Caco-2 (cell line): Measurements from ENCODE around the gene R3HDM2. TPM values are rescaled to one million over a fixed set of nuclear protein-coding genes. Genes with fewer than 3 reads are reported as not detected.

Source experiments
- BruUV-seq: library from RNA; stranded (reverse); fragments of 400-500 nt; replicated peaks from 2 replicates; lab custom pipeline; 2021; lab: Mats Ljungman, UMichigan
- CTCF ChIA-PET: fragments of 300-600 bp; sonication (Branson Sonifier 250); formaldehyde crosslinking; loops from one replicate; lab custom pipeline; 2022; ENCODE audit warnings: antibody characterized with exemption; lab: Charles Lee
- POLR2A ChIA-PET: fragments of 300-600 bp; sonication (Branson Sonifier 250); formaldehyde crosslinking; loops from one replicate; lab custom pipeline; 2022; ENCODE audit warnings: antibody characterized with exemption; lab: Charles Lee
- DNase-seq, 2 experiments: peaks; one replicate each; pipeline versions ENCODE4 v3.0.0 to v3.0.0-alpha.2; 2020 to 2022
- H3K27me3 ChIP-seq: replicated peaks from 2 replicates; pipeline ENCODE4 v1.6.0; 2011; ENCODE audit warnings: low read length; ENCODE audit not compliant: control insufficient read depth, insufficient read depth
- H3K36me3 ChIP-seq: 2 replicates; pipeline ENCODE4 v1.5.1; 2011; ENCODE audit warnings: low read length; ENCODE audit not compliant: control insufficient read depth, insufficient read depth
- H3K4me1 ChIP-seq: fragments of 250-450 bp; sonication (Bioruptor Pico); 2 replicates; pipeline ENCODE4 v1.5.1; 2020; ENCODE audit warnings: mild to moderate bottlenecking
- H3K4me3 ChIP-seq: 2 replicates; pipeline ENCODE4 v1.5.1; 2011; ENCODE audit warnings: low read depth, mild to moderate bottlenecking, control low read depth, low read length
- H3K9me3 ChIP-seq: fragments of 250-450 bp; sonication (Bioruptor Pico); 2 replicates; pipeline ENCODE4 v1.5.1; 2020; ENCODE audit warnings: mild to moderate bottlenecking, moderate library complexity
- H3K27ac Mint-ChIP-seq: one replicate; pipeline ENCODE4 v1.8.0; 2022; ENCODE audit warnings: mixed read lengths; ENCODE audit not compliant: unreplicated experiment
- H3K27me3 Mint-ChIP-seq: one replicate; pipeline ENCODE4 v1.8.0; 2022; ENCODE audit warnings: mixed read lengths; ENCODE audit not compliant: insufficient read depth, unreplicated experiment
- H3K36me3 Mint-ChIP-seq: one replicate; pipeline ENCODE4 v1.8.0; 2022; ENCODE audit warnings: mild to moderate bottlenecking, mixed read lengths; ENCODE audit not compliant: insufficient read depth, unreplicated experiment
- H3K4me1 Mint-ChIP-seq: one replicate; pipeline ENCODE4 v1.8.0; 2022; ENCODE audit warnings: low read depth, mixed read lengths; ENCODE audit not compliant: unreplicated experiment
- H3K4me3 Mint-ChIP-seq: one replicate; pipeline ENCODE4 v1.8.0; 2022; ENCODE audit warnings: mild to moderate bottlenecking, moderate library complexity, mixed read lengths; ENCODE audit not compliant: unreplicated experiment
- H3K9me3 Mint-ChIP-seq: one replicate; pipeline ENCODE4 v1.8.0; 2022; ENCODE audit warnings: mixed read lengths; ENCODE audit not compliant: unreplicated experiment
- CTCF ChIP-seq, 2 experiments: fragments of 200-600 bp in 1 of 2; IDR thresholded peaks; 1 replicate in 1 of 2; 2 replicates in 1 of 2; pipeline versions ENCODE4 v1.5.1 to v1.8.0; 2011 to 2022; ENCODE audit warnings: antibody characterized with exemption in 1 of 2, control low read depth in 1 of 2, inconsistent platforms in 1 of 2, low read depth in 1 of 2, low read length in 1 of 2, mild to moderate bottlenecking in 1 of 2, moderate library complexity in 1 of 2; ENCODE audit not compliant: insufficient read depth in 1 of 2, severe bottlenecking in 1 of 2, unreplicated experiment in 1 of 2
- intact Hi-C: fragments of 100-400 bp; cut with micrococcal nuclease; formaldehyde crosslinking; loops from one replicate; pipeline ENCODE4 v1.10.0; 2022; ENCODE audit not compliant: unreplicated experiment
- total RNA-seq: library from RNA; stranded (reverse); gene quantifications from 2 replicates; pipeline ENCODE4 v1.2.3, GENCODE V29; 2022

The R3HDM2 gene
- total RNA-seq, 1 experiment from 2014 or later, result 33.7 TPM

- H3K4me3 ChIP-seq, result no peak overlapping the region
- Mint-ChIP-seq H3K4me1 (peaks cover 4% of the 10 kb centered on the region), H3K4me3 (no peak overlapping the region), H3K9me3 (no peaks in the 10 kb centered on the region), H3K27me3 (no peaks in the 10 kb centered on the region), H3K27ac (no peak overlapping the region), H3K36me3 (peaks cover 20% of the 10 kb centered on the region)
- intact Hi-C loops, result no loop called here
- DNase-seq, result no peak
- CTCF ChIA-PET, result no interaction called here
- H3K36me3 ChIP-seq, result no peaks in the 10 kb centered on the region
- no peaks in the 10 kb centered on the region for H3K4me1 ChIP-seq
- no peak for TF ChIP-seq CTCF (IDR thresholded peaks at IDR 0.05; ENCODE audit: insufficient read depth in 1 of 2, low read depth in 1 of 2, low read length in 1 of 2, severe bottlenecking in 1 of 2, unreplicated experiment in 1 of 2)
- no peaks in the 10 kb centered on the region for H3K9me3 ChIP-seq
- POLR2A ChIA-PET, result no interaction called here
- BruUV-seq, result no TSS peak
- H3K27me3 ChIP-seq, result no peaks in the 10 kb centered on the region
Observed at GRCh38 chr12:57395121-57395520, 35.7 kb downstream of the R3HDM2 start.

- Mint-ChIP-seq H3K27me3 (no peaks in the 10 kb centered on the region), H3K27ac (no peak overlapping the region), H3K4me3 (no peak overlapping the region), H3K9me3 (no peaks in the 10 kb centered on the region), H3K4me1 (peaks cover 7% of the 10 kb centered on the region), H3K36me3 (peaks cover 20% of the 10 kb centered on the region)
- intact Hi-C loops, result no loop called here
- no peaks in the 10 kb centered on the region for H3K4me1 ChIP-seq
- no TSS peak for BruUV-seq
- no peak for DNase-seq
- TF ChIP-seq CTCF (IDR thresholded peaks at IDR 0.05; ENCODE audit: insufficient read depth in 1 of 2, low read depth in 1 of 2, low read length in 1 of 2, severe bottlenecking in 1 of 2, unreplicated experiment in 1 of 2), result no peak
- H3K36me3 ChIP-seq, result no peaks in the 10 kb centered on the region
- no peaks in the 10 kb centered on the region for H3K27me3 ChIP-seq
- ChIA-PET CTCF (interaction anchor here (0.7 kb wide), 1 partner anchor 879 kb away, joined by 4 read pairs; no protein-coding TSS in a partner anchor), POLR2A (no interaction called here)
- no peak overlapping the region for H3K4me3 ChIP-seq
- H3K9me3 ChIP-seq, result no peaks in the 10 kb centered on the region
Observed at GRCh38 chr12:57390174-57390573, 40.7 kb downstream of the R3HDM2 start.

- intact Hi-C loops, result no loop called here
- no peaks in the 10 kb centered on the region for H3K9me3 Mint-ChIP-seq
- H3K4me1 Mint-ChIP-seq, result peaks cover 7% of the 10 kb centered on the region
- Histone ChIP-seq H3K27me3 (no peaks in the 10 kb centered on the region), H3K4me3 (no peak overlapping the region), H3K4me1 (no peaks in the 10 kb centered on the region), H3K9me3 (no peaks in the 10 kb centered on the region), H3K36me3 (no peaks in the 10 kb centered on the region)
- ChIA-PET CTCF (interaction anchor here (0.5 kb wide), 1 partner anchor 81 kb away, joined by 4 read pairs; no protein-coding TSS in a partner anchor), POLR2A (no interaction called here)
- no peak overlapping the region for H3K27ac Mint-ChIP-seq
- no TSS peak for BruUV-seq
- TF ChIP-seq CTCF (IDR thresholded peaks at IDR 0.05; ENCODE audit: insufficient read depth in 1 of 2, low read depth in 1 of 2, low read length in 1 of 2, severe bottlenecking in 1 of 2, unreplicated experiment in 1 of 2), result no peak
- no peaks in the 10 kb centered on the region for H3K27me3 Mint-ChIP-seq
- H3K4me3 Mint-ChIP-seq, result no peak overlapping the region
- H3K36me3 Mint-ChIP-seq, result peaks cover 20% of the 10 kb centered on the region
- no peak for DNase-seq
Observed at GRCh38 chr12:57389033-57389432, 41.8 kb downstream of the R3HDM2 start.
